WTC11 (cell line): Measurements from ENCODE around the gene PRRC2B.

Experiments used
- JUN ChIP-seq: sonication (generic); formaldehyde crosslinking; IDR thresholded peaks from 2 replicates; pipeline ENCODE4 v1.8.0; 2023; ENCODE audit warnings: mild to moderate bottlenecking, missing genetic modification reagents
- MXD4 ChIP-seq: fragments of 250-450 bp; sonication (Bioruptor Pico); IDR thresholded peaks from 2 replicates; pipeline ENCODE4 v1.8.0; 2021; ENCODE audit warnings: mild to moderate bottlenecking, moderate library complexity, borderline replicate concordance
- RELA ChIP-seq: sonication (generic); formaldehyde crosslinking; IDR thresholded peaks from 2 replicates; pipeline ENCODE4 v1.8.1; 2022; ENCODE audit warnings: missing genetic modification reagents, mild to moderate bottlenecking, borderline replicate concordance
- ZNF317 ChIP-seq: sonication (generic); formaldehyde crosslinking; IDR thresholded peaks from 2 replicates; pipeline ENCODE4 v1.8.1; 2023; ENCODE audit warnings: low read depth, mild to moderate bottlenecking, moderate library complexity, missing genetic modification reagents, borderline replicate concordance

- TF ChIP-seq JUN (CRISPR knock-in tag) (no peak), RELA (CRISPR knock-in tag) (no peak), MXD4 (CRISPR knock-in tag) (no peak), ZNF317 (CRISPR knock-in tag) (no peak)
These were observed 65.2 kb downstream of the PRRC2B start for GRCh38 chr9:131459056-131459455.
